C1 segment of cervical spinal cord (tissue), 14 donors: Measurements from ENCODE around the gene EMC6.

Experiments used
- DNase-seq, 14 donors: peaks; one replicate each; lab custom pipeline; 2025; lab: John Stamatoyannopoulos, UW

The EMC6 gene

GRCh38 chr17:3656353-3656752 is 12.3 kb upstream of the EMC6 start:
- no peak for DNase-seq

- no peak for DNase-seq
Measured at GRCh38 chr17:3656755-3657587, 11.6 kb upstream of the EMC6 start.

GRCh38 chr17:3657588-3657869 is 11.1 kb upstream of the EMC6 start:
- no peak for DNase-seq

- DNase-seq, result peak in 4 of 14 donors; percentile 25 to 40 (median 26)
Measured at GRCh38 chr17:3657874-3658783, 10.5 kb upstream of the EMC6 start.

- no peak for DNase-seq
Measured at GRCh38 chr17:3658784-3659449, 9.7 kb upstream of the EMC6 start.

- peak in 7 of 14 donors; percentile 22 to 76 (median 44) for DNase-seq
Measured at GRCh38 chr17:3659541-3660111, 9.0 kb upstream of the EMC6 start.

GRCh38 chr17:3660311-3660891 is 8.2 kb upstream of the EMC6 start:
- DNase-seq, result peak in 6 of 14 donors; percentile 32 to 69 (median 49)

GRCh38 chr17:3663102-3664011 is 5.3 kb upstream of the EMC6 start:
- DNase-seq, result no peak

GRCh38 chr17:3665834-3666233 is 2.8 kb upstream of the EMC6 start:
- peak in 10 of 14 donors; percentile 9 to 54 (median 41) for DNase-seq

GRCh38 chr17:3666516-3666915 is 2.1 kb upstream of the EMC6 start:
- DNase-seq, result no peak

- peak in 6 of 14 donors; percentile 35 to 85 (median 76) for DNase-seq
Measured at GRCh38 chr17:3667366-3668278, 990 bp upstream of the EMC6 start.

- DNase-seq, result no peak
Measured at GRCh38 chr17:3669085-3669347, 404 bp downstream of the EMC6 start.

GRCh38 chr17:3669548-3669947 is 936 bp downstream of the EMC6 start:
- no peak for DNase-seq

- DNase-seq, result no peak
Measured at GRCh38 chr17:3672571-3672970, 4.0 kb downstream of the EMC6 start.

- no peak for DNase-seq
Measured at GRCh38 chr17:3675886-3676285, 7.3 kb downstream of the EMC6 start.

- peak in 1 of 14 donors; percentile 20 for DNase-seq
Measured at GRCh38 chr17:3678095-3678820, 9.6 kb downstream of the EMC6 start.

- DNase-seq, result no peak
Measured at GRCh38 chr17:3678821-3679530, 10.4 kb downstream of the EMC6 start.

- DNase-seq, result no peak
Measured at GRCh38 chr17:3679531-3680126, 11.0 kb downstream of the EMC6 start.
